GM23248 (cell line): Measurements from ENCODE around the gene SCYL2.

Source experiments
- EZH2 ChIP-seq: fragments of 200-600 bp; sonication (generic); IDR thresholded peaks from 2 replicates; pipeline ENCODE4 v1.6.1; 2018; ENCODE audit warnings: antibody characterized with exemption, mild to moderate bottlenecking; ENCODE audit not compliant: insufficient read depth, poor library complexity, severe bottlenecking
- EZH2phosphoT487 ChIP-seq: fragments of 200-600 bp; sonication (generic); IDR thresholded peaks from 2 replicates; pipeline ENCODE4 v1.6.1; 2018; ENCODE audit warnings: antibody characterized with exemption, moderate library complexity, mild to moderate bottlenecking, low read depth; ENCODE audit not compliant: insufficient read depth

GRCh38 chr12:100221523-100221922, 45.5 kb upstream of the SCYL2 start:
- TF ChIP-seq EZH2 (no peak), EZH2phosphoT487 (no peak)
